Stomach (tissue), 9 donors: ENCODE data around the gene TP53AIP1. TPM values are rescaled to one million over a fixed set of nuclear protein-coding genes. Genes with fewer than 3 reads are reported as not detected.

Experiments used
- DNase-seq, 2 donors: peaks; one replicate each; pipeline versions ENCODE4 v3.0.0 to v3.0.0-alpha.2; 2013 to 2019
- H3K27ac ChIP-seq, 5 donors: fragments of 200-600 bp in 4 of 5; sonication (generic) in 4 of 5; one replicate each; pipeline ENCODE4 v1.5.1; 2013 to 2019; ENCODE audit warnings: mild to moderate bottlenecking in 1 of 5, moderate library complexity in 1 of 5
- H3K27me3 ChIP-seq, 3 donors: fragments of 200-600 bp; sonication (generic); one replicate each; pipeline ENCODE4 v1.5.1; 2017 to 2019; ENCODE audit warnings: mixed run types in 1 of 3
- H3K36me3 ChIP-seq, 4 donors: fragments of 200-600 bp; sonication (generic); 1 replicate in 3 of 4; 2 replicates in 1 of 4; pipeline ENCODE4 v1.5.1; 2016 to 2019
- H3K4me1 ChIP-seq, 4 donors: fragments of 200-600 bp; sonication (generic); one replicate each; pipeline ENCODE4 v1.5.1; 2016 to 2019
- H3K4me3 ChIP-seq, 4 donors: fragments of 200-600 bp; sonication (generic) in 3 of 4; one replicate each; pipeline ENCODE4 v1.5.1; 2016 to 2019; ENCODE audit warnings: mild to moderate bottlenecking in 1 of 4
- H3K9me3 ChIP-seq, 4 donors: fragments of 200-600 bp; sonication (generic); one replicate each; pipeline ENCODE4 v1.5.1; 2016 to 2019
- CTCF ChIP-seq, 7 experiments: fragments of 450-650 bp in 4 of 7; fragments of 200-600 bp in 3 of 7; sonication (generic) in 3 of 7; IDR thresholded peaks; one replicate each; pipeline ENCODE4 v1.5.1; 2016 to 2019; ENCODE audit warnings: antibody characterized with exemption in 7 of 7, control low read depth in 2 of 7, mild to moderate bottlenecking in 1 of 7
- EP300 ChIP-seq: sonication (generic); formaldehyde crosslinking; IDR thresholded peaks from one replicate; pipeline ENCODE4 v1.6.1; 2017; ENCODE audit warnings: antibody characterized with exemption
- POLR2A ChIP-seq, 4 donors: fragments of 450-650 bp; IDR thresholded peaks; one replicate each; pipeline ENCODE4 v1.6.1; 2016; ENCODE audit warnings: antibody characterized with exemption in 4 of 4, control low read depth in 2 of 4, mild to moderate bottlenecking in 1 of 4, moderate library complexity in 1 of 4
- POLR2AphosphoS5 ChIP-seq, 3 donors: sonication (generic); formaldehyde crosslinking; IDR thresholded peaks; one replicate each; pipeline ENCODE4 v1.6.1; 2016; ENCODE audit warnings: antibody characterized with exemption in 3 of 3
- WGBS, 5 donors: extraction: QIAGEN DNeasy Blood & Tissue Kit in 3 of 5; methylation state at CpG; one replicate each; pipeline versions ENCODE4 v1.1.5 to v1.1.7; 2013 to 2018; 5-methylcytosine and 5-hydroxymethylcytosine counted together
- intact Hi-C: fragments of 100-400 bp; cut with DNase I; formaldehyde crosslinking; loops from one replicate; pipeline ENCODE4 v1.15.1; 2023; ENCODE audit warnings: low total_unique reads
- polyA plus RNA-seq, 3 donors: library from polyadenylated mRNA; stranded (reverse); fragments of 200-250 nt; gene quantifications; one replicate each; pipeline ENCODE4 v1.2.3, GENCODE V29; 2013
- total RNA-seq, 5 donors: library from RNA; depleted of rRNA; stranded (reverse); fragments of >200 nt; gene quantifications; one replicate each; pipeline versions ENCODE4 v1.1.0 to v1.2.3, GENCODE V29; 2014 to 2016
- donor health status: healthy with polysubstance abuse.
- donor health status: Bipolar disorder and iron deficiency.
- donor health status: healthy.

The TP53AIP1 gene
- total and polyA plus RNA-seq, 8 donors, result 22.4 TPM; not detected in 7

GRCh38 chr11:128914216-128915148 is 28.2 kb downstream of the TP53AIP1 start:
- Histone ChIP-seq H3K4me3 (no peak overlapping the region), H3K27me3 (peaks cover 0 to 5% (median 0%) of the 10 kb centered on the region in 3 donors), H3K36me3 (no peaks in the 10 kb centered on the region), H3K9me3 (no peaks in the 10 kb centered on the region), H3K27ac (no peak overlapping the region), H3K4me1 (peaks cover 0 to 10% (median under 1%) of the 10 kb centered on the region in 4 donors)
- DNase-seq, result no peak
- WGBS, 5 donors, result 77 to 89% (median 87%) methylated on average over 13 to 18 of the region's 18 CpGs
- intact Hi-C loops, result no loop called here
- TF ChIP-seq POLR2AphosphoS5 (IDR thresholded peaks at IDR 0.05), result no peak
- no peak for TF ChIP-seq EP300
- no peak for TF ChIP-seq POLR2A (IDR thresholded peaks at IDR 0.05)
- TF ChIP-seq CTCF (IDR thresholded peaks at IDR 0.05), result no peak

GRCh38 chr11:128913806-128914205 is 28.9 kb downstream of the TP53AIP1 start:
- Histone ChIP-seq H3K4me3 (no peak overlapping the region), H3K27me3 (peaks cover 0 to 5% (median 0%) of the 10 kb centered on the region in 3 donors), H3K4me1 (peaks cover 0 to 17% (median 6%) of the 10 kb centered on the region in 4 donors), H3K27ac (no peak overlapping the region), H3K9me3 (no peaks in the 10 kb centered on the region), H3K36me3 (no peaks in the 10 kb centered on the region)
- TF ChIP-seq CTCF (IDR thresholded peaks at IDR 0.05) (no peak), POLR2AphosphoS5 (IDR thresholded peaks at IDR 0.05) (no peak), EP300 (no peak), POLR2A (IDR thresholded peaks at IDR 0.05) (no peak)
- no peak for DNase-seq
- intact Hi-C loops, result no loop called here
- WGBS, 5 donors, result 83 to 95% (median 91%) methylated on average over 2 to 5 of the region's 5 CpGs

GRCh38 chr11:128911701-128912100 is 31.0 kb downstream of the TP53AIP1 start:
- peaks cover 6 to 33% (median 16%) of the 10 kb centered on the region in 4 donors for H3K4me1 ChIP-seq
- H3K27me3 ChIP-seq, result peaks cover 0 to 5% (median 0%) of the 10 kb centered on the region in 3 donors
- H3K9me3 ChIP-seq, result no peaks in the 10 kb centered on the region
- DNase-seq, result no peak
- no peak overlapping the region for H3K4me3 ChIP-seq
- H3K27ac ChIP-seq, result no peak overlapping the region
- WGBS, 5 donors, result 94 to 97% (median 96%) methylated on average over 18 of the region's 18 CpGs
- H3K36me3 ChIP-seq, result no peaks in the 10 kb centered on the region
- intact Hi-C loops, result no loop called here
- no peak for TF ChIP-seq EP300
- no peak for TF ChIP-seq CTCF (IDR thresholded peaks at IDR 0.05)
- no peak for TF ChIP-seq POLR2A (IDR thresholded peaks at IDR 0.05)
- no peak for TF ChIP-seq POLR2AphosphoS5 (IDR thresholded peaks at IDR 0.05)

- Histone ChIP-seq H3K36me3 (no peaks in the 10 kb centered on the region), H3K27me3 (peaks cover 0 to 5% (median 0%) of the 10 kb centered on the region in 3 donors), H3K4me3 (no peak overlapping the region), H3K9me3 (no peaks in the 10 kb centered on the region), H3K4me1 (peaks cover 8 to 37% (median 18%) of the 10 kb centered on the region in 4 donors), H3K27ac (no peak overlapping the region)
- TF ChIP-seq CTCF (IDR thresholded peaks at IDR 0.05) (no peak), EP300 (no peak)
- intact Hi-C loops, result no loop called here
- DNase-seq, result no peak
- 96 to 98% (median 97%) methylated on average over 14 to 17 of the region's 17 CpGs for WGBS, 5 donors
Observed at GRCh38 chr11:128911239-128911638, 31.4 kb downstream of the TP53AIP1 start.
